Prostate gland (tissue), 2 donors: ENCODE measurements around the gene ELK4. TPM values are rescaled to one million over a fixed set of nuclear protein-coding genes. Genes with fewer than 3 reads are reported as not detected.

ENCODE experiments used
- DNase-seq: peaks from one replicate; pipeline ENCODE4 v3.0.0-alpha.2; 2019; ENCODE audit warnings: low spot score
- H3K27ac ChIP-seq, 2 donors: fragments of 200-600 bp; sonication (generic); 2 replicates each; pipeline ENCODE4 v1.5.1; 2017 to 2019
- H3K27me3 ChIP-seq: fragments of 200-600 bp; sonication (generic); replicated peaks from 2 replicates; pipeline ENCODE4 v1.5.1; 2019; ENCODE audit not compliant: insufficient read depth
- H3K36me3 ChIP-seq, 2 donors: fragments of 200-600 bp; sonication (generic); 1 replicate in 1 of 2; 2 replicates in 1 of 2; pipeline versions ENCODE4 v1.5.1 to v1.8.1; 2017 to 2019
- H3K4me1 ChIP-seq: fragments of 200-600 bp; sonication (generic); replicated peaks from 2 replicates; pipeline ENCODE4 v1.5.1; 2019
- H3K4me3 ChIP-seq, 2 donors: fragments of 200-600 bp; sonication (generic); 2 replicates each; pipeline ENCODE4 v1.5.1; 2017 to 2019
- H3K9me3 ChIP-seq: fragments of 200-600 bp; sonication (generic); 2 replicates; pipeline ENCODE4 v1.5.1; 2017
- POLR2A ChIP-seq: fragments of 450-650 bp; IDR thresholded peaks from one replicate; pipeline ENCODE4 v1.6.1; 2016; ENCODE audit warnings: antibody characterized with exemption, mild to moderate bottlenecking
- POLR2AphosphoS5 ChIP-seq: sonication (generic); formaldehyde crosslinking; IDR thresholded peaks from one replicate; pipeline ENCODE4 v1.6.1; 2017; ENCODE audit warnings: antibody characterized with exemption
- WGBS: methylation state at CpG from one replicate; pipeline ENCODE4 v1.1.5; 2018; 5-methylcytosine and 5-hydroxymethylcytosine counted together
- intact Hi-C: fragments of 100-400 bp; cut with DNase I; formaldehyde crosslinking; loops from one replicate; pipeline ENCODE4 v1.14.2; 2022
- total RNA-seq, 2 donors: library from RNA; depleted of rRNA; stranded (reverse); fragments of >200 nt; gene quantifications; one replicate each; pipeline ENCODE4 v1.1.0, GENCODE V29; 2016
- TF ChIP-seq, protein P1 (sequence below), 4 experiments: fragments of 200-600 bp in 2 of 4; fragments of 450-650 bp in 2 of 4; sonication (generic) in 2 of 4; IDR thresholded peaks; 1 replicate in 3 of 4; 2 replicates in 1 of 4; pipeline ENCODE4 v1.5.1; 2016 to 2019; ENCODE audit warnings: antibody characterized with exemption in 4 of 4, mild to moderate bottlenecking in 2 of 4, moderate library complexity in 2 of 4

The ELK4 gene
- total RNA-seq, 2 donors from 2014 or later = 58.8 to 62.7 TPM

DNA sequence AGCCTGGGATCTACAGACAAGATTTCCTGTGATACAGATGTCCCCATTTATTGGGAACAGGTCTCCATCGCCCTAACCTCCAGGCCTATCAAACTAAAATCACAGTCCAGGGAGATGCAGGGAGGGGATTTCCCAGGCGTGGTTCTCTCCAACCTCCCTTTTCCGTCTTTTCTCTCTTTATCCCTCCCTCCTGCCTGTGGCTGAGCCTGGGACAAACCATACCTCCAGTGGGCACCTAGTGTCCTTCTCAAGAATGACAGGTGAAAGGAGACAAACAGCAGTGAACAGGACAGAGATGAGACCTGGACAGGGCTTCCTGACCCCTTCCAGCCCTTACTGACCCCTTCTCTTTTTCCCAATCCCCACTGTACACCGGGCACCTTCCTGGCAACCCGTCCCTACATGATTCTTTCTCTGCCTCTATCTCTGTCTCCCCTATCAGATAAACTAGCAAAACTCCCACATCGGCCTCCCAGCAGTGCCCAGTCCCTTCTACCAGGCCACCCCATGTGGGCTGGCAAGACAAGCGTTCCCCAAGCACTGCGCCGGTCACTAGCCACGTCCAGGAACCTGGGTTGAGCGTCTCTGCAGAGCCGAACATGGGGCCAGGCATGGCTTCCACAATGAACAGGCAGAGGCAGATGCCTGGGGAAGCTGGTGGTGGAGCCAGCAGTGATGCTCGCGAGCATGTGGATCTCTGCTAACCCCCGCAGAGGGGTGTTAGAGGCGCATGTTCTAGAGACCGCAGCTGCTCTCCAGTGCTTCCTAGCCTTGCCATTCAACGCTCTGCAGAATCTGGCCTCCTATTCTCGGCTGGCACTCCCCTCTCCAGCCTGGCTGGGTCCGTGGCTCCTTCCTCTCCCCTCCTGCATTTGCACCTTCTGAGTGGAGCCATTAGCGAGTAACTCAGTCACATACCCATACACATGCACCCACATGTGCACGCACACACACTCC, 54.7 kb downstream of the ELK4 start:
- WGBS = 86% methylated on average over 22 of the region's 22 CpGs
- Histone ChIP-seq H3K27me3 (no peaks in the 10 kb centered on the region), H3K4me1 (no peaks in the 10 kb centered on the region), H3K36me3 (no peaks in the 10 kb centered on the region), H3K4me3 (no peak overlapping the region), H3K9me3 (no peaks in the 10 kb centered on the region), H3K27ac (no peak overlapping the region)
- no peak for DNase-seq
- TF ChIP-seq POLR2AphosphoS5 (no peak), POLR2A (no peak)
- TF ChIP-seq, protein P1, sequence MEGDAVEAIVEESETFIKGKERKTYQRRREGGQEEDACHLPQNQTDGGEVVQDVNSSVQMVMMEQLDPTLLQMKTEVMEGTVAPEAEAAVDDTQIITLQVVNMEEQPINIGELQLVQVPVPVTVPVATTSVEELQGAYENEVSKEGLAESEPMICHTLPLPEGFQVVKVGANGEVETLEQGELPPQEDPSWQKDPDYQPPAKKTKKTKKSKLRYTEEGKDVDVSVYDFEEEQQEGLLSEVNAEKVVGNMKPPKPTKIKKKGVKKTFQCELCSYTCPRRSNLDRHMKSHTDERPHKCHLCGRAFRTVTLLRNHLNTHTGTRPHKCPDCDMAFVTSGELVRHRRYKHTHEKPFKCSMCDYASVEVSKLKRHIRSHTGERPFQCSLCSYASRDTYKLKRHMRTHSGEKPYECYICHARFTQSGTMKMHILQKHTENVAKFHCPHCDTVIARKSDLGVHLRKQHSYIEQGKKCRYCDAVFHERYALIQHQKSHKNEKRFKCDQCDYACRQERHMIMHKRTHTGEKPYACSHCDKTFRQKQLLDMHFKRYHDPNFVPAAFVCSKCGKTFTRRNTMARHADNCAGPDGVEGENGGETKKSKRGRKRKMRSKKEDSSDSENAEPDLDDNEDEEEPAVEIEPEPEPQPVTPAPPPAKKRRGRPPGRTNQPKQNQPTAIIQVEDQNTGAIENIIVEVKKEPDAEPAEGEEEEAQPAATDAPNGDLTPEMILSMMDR (IDR thresholded peaks at IDR 0.05) = no peak
- intact Hi-C loops = no loop called here

GRCh38 chr1:205576011-205576410, 55.8 kb downstream of the ELK4 start:
- H3K27me3 ChIP-seq = no peaks in the 10 kb centered on the region
- TF ChIP-seq, protein P1 (IDR thresholded peaks at IDR 0.05) = no peak
- TF ChIP-seq POLR2A (no peak), POLR2AphosphoS5 (no peak)
- no peaks in the 10 kb centered on the region for H3K36me3 ChIP-seq
- 75% methylated on average over 3 of the region's 3 CpGs for WGBS
- H3K4me3 ChIP-seq = no peak overlapping the region
- H3K27ac ChIP-seq = no peak overlapping the region
- H3K4me1 ChIP-seq = no peaks in the 10 kb centered on the region
- DNase-seq = no peak
- intact Hi-C loops = no loop called here
- H3K9me3 ChIP-seq = no peaks in the 10 kb centered on the region

DNA sequence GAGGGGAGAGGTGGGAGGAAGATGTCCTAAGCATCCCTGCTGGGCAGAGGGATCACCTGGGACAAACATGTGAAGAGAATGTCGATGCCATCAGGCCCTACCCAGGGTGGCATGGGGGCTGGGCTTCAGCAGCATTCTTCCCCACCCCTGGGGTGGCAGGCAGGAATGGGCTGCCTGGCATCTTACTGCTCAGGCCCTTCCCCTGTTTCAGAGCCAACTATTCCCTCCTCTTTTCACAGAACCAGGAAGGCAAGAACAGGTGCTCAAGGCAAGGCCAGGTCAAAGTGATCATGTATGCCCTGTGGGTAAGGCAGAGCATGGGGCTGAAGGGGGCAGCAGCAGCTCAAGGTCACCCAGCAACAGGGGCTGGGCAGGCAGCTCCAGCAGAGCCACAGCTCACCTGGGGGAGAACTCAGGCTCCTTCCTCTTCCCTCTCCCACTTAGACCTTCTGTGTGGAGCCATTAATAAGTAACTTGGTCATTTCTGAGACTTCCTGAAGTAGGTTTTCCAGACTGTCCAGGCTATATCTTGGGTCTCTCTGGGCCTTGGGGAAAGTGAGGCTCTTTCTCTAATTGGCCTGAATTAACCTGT, 56.4 kb downstream of the ELK4 start:
- TF ChIP-seq, protein P1 (IDR thresholded peaks at IDR 0.05) = no peak
- TF ChIP-seq POLR2A (no peak), POLR2AphosphoS5 (no peak)
- Histone ChIP-seq H3K27me3 (no peaks in the 10 kb centered on the region), H3K36me3 (no peaks in the 10 kb centered on the region), H3K4me3 (no peak overlapping the region), H3K9me3 (no peaks in the 10 kb centered on the region), H3K4me1 (no peaks in the 10 kb centered on the region), H3K27ac (no peak overlapping the region)
- 63% methylated on average over 1 of the region's 1 CpG for WGBS
- intact Hi-C loops = no loop called here
- DNase-seq = no peak

- WGBS = 79% methylated on average over 1 of the region's 1 CpG
- no peak for DNase-seq
- Histone ChIP-seq H3K27me3 (no peaks in the 10 kb centered on the region), H3K9me3 (no peaks in the 10 kb centered on the region), H3K27ac (no peak overlapping the region), H3K4me3 (no peak overlapping the region), H3K4me1 (no peaks in the 10 kb centered on the region), H3K36me3 (no peaks in the 10 kb centered on the region)
- intact Hi-C loops = no loop called here
- TF ChIP-seq POLR2AphosphoS5 = no peak
- no peak for TF ChIP-seq POLR2A
- TF ChIP-seq, protein P1 (IDR thresholded peaks at IDR 0.05) = no peak
Measured at GRCh38 chr1:205572421-205572820, 59.4 kb downstream of the ELK4 start.
